VCaP (cell line): Measurements from ENCODE around the gene ABLIM1.

Experiments used
- H3K27ac ChIP-seq: fragments of 450-650 bp; 2 replicates; pipeline ENCODE4 v1.5.1; 2017
- TF ChIP-seq, protein P1 (sequence below): fragments of 450-650 bp; conservative IDR thresholded peaks from 2 replicates; pipeline ENCODE4 v1.5.1; 2017; ENCODE audit warnings: mild to moderate bottlenecking, moderate library complexity

Gene ABLIM1

DNA sequence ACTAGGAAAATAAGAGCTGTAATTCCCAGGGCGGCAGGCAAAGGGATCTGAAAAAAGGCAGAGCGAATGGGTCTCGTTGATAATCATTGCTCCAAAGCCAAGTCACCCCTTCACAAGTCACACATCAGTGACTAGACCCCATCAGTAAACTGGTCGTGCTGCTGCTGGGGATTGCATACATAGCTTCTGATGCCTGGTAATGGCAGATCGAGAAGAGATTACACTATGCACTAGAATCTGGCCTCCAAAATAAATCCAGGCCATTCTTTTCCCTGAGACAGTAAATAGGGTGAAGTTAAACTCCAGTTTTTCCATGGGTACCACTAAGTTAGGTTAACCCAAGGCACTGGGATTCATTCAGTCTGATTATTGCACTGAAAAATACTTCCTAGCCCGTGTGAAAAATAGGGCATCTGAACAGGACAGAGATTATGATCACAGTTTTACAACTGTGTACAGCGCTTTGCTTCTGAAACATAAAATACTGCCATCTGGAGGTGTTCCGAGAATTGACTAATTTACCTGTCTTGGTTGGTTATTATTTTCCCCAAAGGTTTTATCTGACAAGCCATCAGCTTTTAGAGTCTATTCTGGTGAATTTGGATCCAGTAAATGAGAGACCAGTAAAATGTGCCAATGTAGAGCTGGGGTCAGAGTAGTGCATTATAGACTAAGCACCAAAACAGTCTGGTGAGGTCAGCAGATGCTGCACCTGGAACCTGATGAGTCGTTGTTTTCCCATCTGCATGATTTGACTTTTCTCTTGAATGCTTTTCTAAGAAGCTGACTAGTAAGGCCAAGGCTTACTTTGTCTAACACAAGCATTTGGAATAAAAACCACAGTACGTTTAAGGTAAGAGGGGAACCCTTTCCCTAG lies 170.9 kb downstream of the ABLIM1 start:
- no peak overlapping the region for H3K27ac ChIP-seq
- TF ChIP-seq, protein P1, sequence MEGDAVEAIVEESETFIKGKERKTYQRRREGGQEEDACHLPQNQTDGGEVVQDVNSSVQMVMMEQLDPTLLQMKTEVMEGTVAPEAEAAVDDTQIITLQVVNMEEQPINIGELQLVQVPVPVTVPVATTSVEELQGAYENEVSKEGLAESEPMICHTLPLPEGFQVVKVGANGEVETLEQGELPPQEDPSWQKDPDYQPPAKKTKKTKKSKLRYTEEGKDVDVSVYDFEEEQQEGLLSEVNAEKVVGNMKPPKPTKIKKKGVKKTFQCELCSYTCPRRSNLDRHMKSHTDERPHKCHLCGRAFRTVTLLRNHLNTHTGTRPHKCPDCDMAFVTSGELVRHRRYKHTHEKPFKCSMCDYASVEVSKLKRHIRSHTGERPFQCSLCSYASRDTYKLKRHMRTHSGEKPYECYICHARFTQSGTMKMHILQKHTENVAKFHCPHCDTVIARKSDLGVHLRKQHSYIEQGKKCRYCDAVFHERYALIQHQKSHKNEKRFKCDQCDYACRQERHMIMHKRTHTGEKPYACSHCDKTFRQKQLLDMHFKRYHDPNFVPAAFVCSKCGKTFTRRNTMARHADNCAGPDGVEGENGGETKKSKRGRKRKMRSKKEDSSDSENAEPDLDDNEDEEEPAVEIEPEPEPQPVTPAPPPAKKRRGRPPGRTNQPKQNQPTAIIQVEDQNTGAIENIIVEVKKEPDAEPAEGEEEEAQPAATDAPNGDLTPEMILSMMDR: 0 out of 2 replicates have a peak, but pooled peaks have one; percentile 19

DNA sequence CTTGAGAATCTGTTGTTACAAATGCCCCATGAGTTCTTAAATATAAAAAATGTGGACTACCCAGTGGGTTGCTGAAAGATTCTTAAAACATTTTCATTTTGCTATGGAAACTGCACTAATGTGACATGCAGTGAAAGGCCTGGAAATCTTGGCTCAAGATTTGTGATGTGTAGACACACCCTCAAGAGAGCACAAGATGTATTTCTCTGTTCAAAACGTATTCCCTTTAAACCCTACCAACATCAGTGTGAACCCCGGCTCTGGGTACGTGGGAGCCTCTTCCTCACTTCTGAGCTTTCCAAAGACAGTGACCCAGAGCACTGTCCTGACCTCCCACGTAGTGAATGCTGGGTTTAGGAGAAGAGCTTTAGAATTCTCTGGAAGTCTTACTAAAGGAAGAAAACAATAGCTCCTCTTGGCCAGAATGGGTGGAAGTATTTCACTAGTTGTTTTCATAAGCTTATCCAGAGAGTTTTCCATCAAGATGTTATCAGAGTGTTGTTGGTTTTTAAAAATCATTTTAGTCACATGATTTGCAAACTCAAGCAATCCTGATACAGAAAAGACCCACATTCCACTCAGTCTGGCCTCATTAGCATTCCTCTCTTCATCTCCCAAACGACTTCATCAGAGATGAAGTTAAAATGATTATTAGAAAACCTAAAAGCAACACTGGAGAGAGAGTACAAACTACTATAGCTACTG lies 172.2 kb downstream of the ABLIM1 start:
- no peak overlapping the region for H3K27ac ChIP-seq
- TF ChIP-seq, protein P1: no peak

DNA sequence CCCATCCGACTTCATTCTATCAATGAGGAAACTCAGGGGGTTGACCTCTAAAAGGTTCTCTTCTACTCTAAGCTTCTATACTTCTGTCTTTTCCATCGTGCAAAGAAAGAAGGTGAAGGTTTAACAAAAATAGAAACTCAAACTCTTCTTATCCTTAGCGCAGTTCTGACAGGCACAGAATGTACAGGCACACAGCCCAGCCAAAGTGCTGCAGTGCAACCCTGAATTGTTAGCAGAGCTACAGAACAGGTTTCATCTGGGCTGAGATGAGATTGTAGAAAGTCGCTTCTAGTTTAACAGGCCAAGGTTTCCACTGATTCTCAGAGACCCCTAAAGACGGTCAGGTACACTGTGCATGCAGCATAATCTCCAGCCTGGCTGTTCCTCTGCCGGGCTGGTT lies 174.5 kb downstream of the ABLIM1 start:
- TF ChIP-seq, protein P1: no peak
- H3K27ac ChIP-seq: no peak overlapping the region

DNA sequence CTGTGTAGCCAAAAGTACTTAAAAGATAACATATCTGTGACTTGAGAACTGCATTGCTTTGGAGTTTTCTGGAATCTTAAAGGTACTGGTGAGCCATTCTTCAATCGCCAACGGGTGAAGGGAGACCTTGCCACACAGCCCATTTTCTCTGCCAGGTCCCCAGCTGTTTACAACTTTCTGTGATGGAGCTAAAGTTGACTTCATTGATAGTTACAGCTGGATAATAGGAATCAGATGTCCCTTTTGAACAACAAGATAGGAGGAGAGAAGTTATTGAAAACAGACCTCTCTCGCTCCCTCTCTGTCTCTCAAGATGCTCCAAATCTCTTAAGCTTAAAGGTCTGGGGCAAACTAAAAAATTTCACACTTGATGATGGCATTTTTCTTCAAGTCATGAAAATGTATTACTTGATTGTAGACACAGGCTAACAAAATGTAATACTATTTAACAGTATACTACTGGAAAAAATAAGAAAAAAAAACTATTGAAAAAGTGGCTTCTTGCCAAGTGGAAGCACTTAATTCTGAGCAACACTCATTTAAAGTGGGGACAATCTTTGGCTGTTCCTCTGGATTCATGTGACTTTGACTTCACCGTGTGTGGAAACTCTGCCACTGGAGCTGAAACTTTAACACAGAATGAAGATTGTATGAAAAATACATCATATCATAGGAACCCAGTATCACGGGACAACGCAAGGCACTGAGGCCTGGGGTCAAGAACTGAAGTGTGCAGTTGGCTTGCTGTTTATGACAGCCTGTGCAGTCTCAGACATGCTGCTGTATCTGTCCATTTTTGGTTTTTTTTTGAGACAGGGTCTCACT lies 175.4 kb downstream of the ABLIM1 start:
- no peak overlapping the region for H3K27ac ChIP-seq
- TF ChIP-seq, protein P1: no peak

DNA sequence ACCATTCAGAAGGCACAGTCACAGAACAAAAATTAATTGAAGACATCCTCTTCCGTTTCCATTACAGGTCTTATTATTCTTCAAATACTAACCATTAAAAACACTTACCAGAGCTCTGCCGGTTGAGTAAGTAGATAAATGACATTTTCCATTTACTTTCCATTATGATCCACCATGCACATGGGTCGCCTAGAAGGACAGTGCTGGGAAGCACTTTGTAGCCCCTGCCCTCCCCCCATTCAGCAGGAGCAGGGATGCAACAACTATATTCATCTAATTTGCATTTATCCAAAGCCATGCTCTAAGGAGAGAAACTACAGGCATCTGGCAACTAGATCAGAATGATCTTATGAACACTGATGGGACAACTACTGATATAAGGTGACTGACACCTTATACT lies 177.0 kb downstream of the ABLIM1 start:
- no peak overlapping the region for H3K27ac ChIP-seq
- TF ChIP-seq, protein P1: no peak

- TF ChIP-seq, protein P1: no peak
- no peak overlapping the region for H3K27ac ChIP-seq
Observed at GRCh38 chr10:114479836-114480235, 178.2 kb downstream of the ABLIM1 start.

DNA sequence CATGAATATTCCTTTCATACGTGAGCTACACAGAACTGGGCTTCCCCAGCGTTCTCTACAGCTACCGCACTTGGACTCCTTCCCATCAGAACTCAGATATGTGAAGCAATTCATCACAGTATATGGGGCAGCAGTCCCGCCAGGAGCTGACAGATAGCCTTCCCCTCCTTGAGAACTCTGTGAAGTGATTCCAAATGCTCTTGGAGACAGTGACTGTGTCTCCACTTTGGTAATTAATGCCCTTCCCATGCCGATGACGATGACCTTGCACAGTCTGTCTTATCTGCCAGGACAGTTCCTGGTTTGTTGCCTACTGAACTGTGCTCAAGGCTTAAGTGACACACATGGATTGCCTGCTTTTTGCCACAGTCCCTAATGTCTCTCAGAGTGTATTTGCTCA lies 178.8 kb downstream of the ABLIM1 start:
- TF ChIP-seq, protein P1: no peak
- no peak overlapping the region for H3K27ac ChIP-seq
